Mesenchymal stem cell (in vitro differentiated cells and primary cell): Measurements from ENCODE around the gene CAPG.
"Not testable (repeated sequence)": the region's sequence is repeated elsewhere in the genome, so short reads cannot be mapped to it uniquely, and the experiment has no call there.

Source experiments
- DNase-seq: peaks from one replicate; pipeline ENCODE4 v3.0.0-alpha.2; 2013
- H2AFZ ChIP-seq: one replicate; pipeline ENCODE4 v1.6.1; 2013; ENCODE audit warnings: low read depth, mild to moderate bottlenecking, control low read depth, inconsistent platforms, low read length, moderate library complexity
- H2AK5ac ChIP-seq: 2 replicates; pipeline ENCODE4 v1.6.1; 2013; ENCODE audit warnings: low read length, moderate library complexity, mild to moderate bottlenecking, inconsistent platforms; ENCODE audit not compliant: severe bottlenecking
- H2BK120ac ChIP-seq: one replicate; pipeline ENCODE4 v1.6.1; 2013; ENCODE audit warnings: low read depth, mild to moderate bottlenecking, inconsistent platforms, low read length, moderate library complexity
- H2BK12ac ChIP-seq, 2 experiments: one replicate each; pipeline ENCODE4 v1.6.1; 2013; ENCODE audit warnings: inconsistent platforms in 2 of 2, low read length in 2 of 2, mild to moderate bottlenecking in 2 of 2, moderate library complexity in 2 of 2, control low read depth in 1 of 2
- H2BK15ac ChIP-seq: one replicate; pipeline ENCODE4 v1.6.1; 2013; ENCODE audit warnings: mild to moderate bottlenecking, low read depth, inconsistent platforms; ENCODE audit not compliant: poor library complexity, severe bottlenecking
- H2BK5ac ChIP-seq: 2 replicates; pipeline ENCODE4 v1.6.1; 2013; ENCODE audit warnings: low read depth, mild to moderate bottlenecking, low read length, control low read depth, inconsistent platforms; ENCODE audit not compliant: poor library complexity, severe bottlenecking
- H3K14ac ChIP-seq, 2 experiments: one replicate each; pipeline ENCODE4 v1.6.1; 2013; ENCODE audit warnings: inconsistent platforms in 2 of 2, low read length in 2 of 2, control low read depth in 1 of 2, mild to moderate bottlenecking in 1 of 2, moderate library complexity in 1 of 2
- H3K18ac ChIP-seq, 2 experiments: one replicate each; pipeline ENCODE4 v1.6.1; 2013; ENCODE audit warnings: inconsistent platforms in 2 of 2, low read length in 2 of 2, control low read depth in 1 of 2, low read depth in 1 of 2, mild to moderate bottlenecking in 1 of 2
- H3K23ac ChIP-seq, 2 experiments: one replicate each; pipeline ENCODE4 v1.6.1; 2013; ENCODE audit warnings: inconsistent platforms in 2 of 2, low read length in 2 of 2, mild to moderate bottlenecking in 2 of 2, moderate library complexity in 2 of 2, control low read depth in 1 of 2
- H3K27ac ChIP-seq: 2 replicates; pipeline ENCODE4 v1.5.1; 2013; ENCODE audit warnings: mild to moderate bottlenecking, moderate library complexity, low read length, control low read depth, inconsistent platforms; ENCODE audit not compliant: poor library complexity, severe bottlenecking
- H3K27me3 ChIP-seq, 2 experiments: 2 replicates each; pipeline versions ENCODE4 v1.6.1 to v1.7.0; 2013; ENCODE audit warnings: low read length in 2 of 2, mild to moderate bottlenecking in 2 of 2, moderate library complexity in 2 of 2, control low read depth in 1 of 2, inconsistent platforms in 1 of 2; ENCODE audit not compliant: control insufficient read depth in 1 of 2, insufficient read depth in 1 of 2
- H3K36me3 ChIP-seq, 2 experiments: 2 replicates each; pipeline versions ENCODE4 v1.6.1 to v1.7.0; 2013; ENCODE audit warnings: low read length in 2 of 2, control low read depth in 1 of 2, inconsistent platforms in 1 of 2, low read depth in 1 of 2, mild to moderate bottlenecking in 1 of 2; ENCODE audit not compliant: insufficient read depth in 2 of 2, control insufficient read depth in 1 of 2
- H3K4ac ChIP-seq, 2 experiments: one replicate each; pipeline ENCODE4 v1.6.1; 2013; ENCODE audit warnings: inconsistent platforms in 2 of 2, low read length in 2 of 2, mild to moderate bottlenecking in 2 of 2, moderate library complexity in 2 of 2, control low read depth in 1 of 2, low read depth in 1 of 2
- H3K4me1 ChIP-seq: 2 replicates; pipeline ENCODE4 v1.6.1; 2013; ENCODE audit warnings: low read depth, low read length, control low read depth; ENCODE audit not compliant: control insufficient read depth, insufficient read depth
- H3K4me2 ChIP-seq: 2 replicates; pipeline ENCODE4 v1.6.1; 2013; ENCODE audit warnings: low read length, mild to moderate bottlenecking, inconsistent platforms; ENCODE audit not compliant: poor library complexity, severe bottlenecking
- H3K4me3 ChIP-seq, 2 experiments: 2 replicates each; pipeline versions ENCODE4 v1.5.1 to v1.7.0; 2013; ENCODE audit warnings: low read length in 2 of 2, mild to moderate bottlenecking in 2 of 2, control low read depth in 1 of 2, low read depth in 1 of 2; ENCODE audit not compliant: insufficient read depth in 1 of 2
- H3K79me1 ChIP-seq: replicated peaks from 2 replicates; pipeline ENCODE4 v1.6.1; 2013; ENCODE audit warnings: mild to moderate bottlenecking, control low read depth, low read length, inconsistent platforms; ENCODE audit not compliant: poor library complexity, severe bottlenecking
- H3K9ac ChIP-seq: 2 replicates; pipeline ENCODE4 v1.7.0; 2013; ENCODE audit warnings: mild to moderate bottlenecking, low read length, moderate library complexity
- H3K9me3 ChIP-seq: 2 replicates; pipeline ENCODE4 v1.7.0; 2013; ENCODE audit warnings: mild to moderate bottlenecking, low read length; ENCODE audit not compliant: control insufficient read depth
- H4K8ac ChIP-seq: one replicate; pipeline ENCODE4 v1.6.1; 2013; ENCODE audit warnings: inconsistent platforms, mild to moderate bottlenecking, low read length, moderate library complexity
- H4K91ac ChIP-seq: one replicate; pipeline ENCODE4 v1.6.1; 2013; ENCODE audit warnings: mild to moderate bottlenecking, low read length, inconsistent platforms
- WGBS: methylation state at CpG from one replicate; pipeline ENCODE4 v1.1.7; 2013; ENCODE audit warnings: mixed read lengths; 5-methylcytosine and 5-hydroxymethylcytosine counted together

Gene CAPG

GRCh38 chr2:85441864-85442263 lies 31.7 kb upstream of the CAPG start:
- Histone ChIP-seq H3K23ac (no peak overlapping the region), H3K27ac (no peak overlapping the region), H4K91ac (no peak overlapping the region), H3K4ac (no peak overlapping the region), H2AK5ac (no peak overlapping the region), H3K4me3 (no peak overlapping the region), H2AFZ (no peak overlapping the region), H3K4me1 (peaks cover 27% of the 10 kb centered on the region), H3K27me3 (no peaks in the 10 kb centered on the region), H3K18ac (no peak overlapping the region), H2BK12ac (no peak overlapping the region), H3K9me3 (no peaks in the 10 kb centered on the region), H3K4me2 (no peak overlapping the region), H3K36me3 (no peaks in the 10 kb centered on the region), H2BK120ac (no peak overlapping the region), H3K79me1 (no peaks in the 10 kb centered on the region), H2BK15ac (peak overlapping the region; percentile 26), H3K9ac (no peak overlapping the region), H4K8ac (no peak overlapping the region), H2BK5ac (no peak overlapping the region), H3K14ac (no peak overlapping the region)
- WGBS, result 92% methylated on average over 3 of the region's 4 CpGs
- DNase-seq, result no peak

- WGBS, result 96% methylated on average over 4 of the region's 5 CpGs
Measured at GRCh38 chr2:85440729-85441128, 30.6 kb upstream of the CAPG start.

DNA sequence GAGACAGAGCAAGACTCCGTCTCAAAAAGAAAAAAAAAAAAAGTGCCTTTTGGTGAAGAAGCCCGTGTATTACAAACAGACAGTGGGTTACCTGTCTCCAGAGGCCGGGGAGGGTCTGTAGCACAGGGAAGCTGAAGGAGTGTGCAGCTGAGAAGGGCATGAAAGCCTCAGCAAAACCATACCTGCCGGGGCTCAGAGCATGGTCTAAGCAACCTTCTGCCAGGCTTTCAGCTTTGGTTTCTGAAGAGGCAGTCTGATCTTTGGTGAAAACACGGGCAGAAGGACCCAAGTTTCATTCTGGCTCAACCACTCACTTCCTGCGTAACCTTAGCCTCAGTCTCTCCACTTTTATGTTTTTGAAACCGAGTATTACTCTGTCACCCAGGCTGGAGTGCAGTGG lies 29.8 kb upstream of the CAPG start:
- Histone ChIP-seq H2BK12ac (peak overlapping the region in 1 of 2 experiments; percentile 33), H3K27ac (no peak overlapping the region), H3K9me3 (no peaks in the 10 kb centered on the region), H3K79me1 (no peaks in the 10 kb centered on the region), H2AK5ac (no peak overlapping the region), H2BK5ac (no peak overlapping the region), H3K23ac (no peak overlapping the region), H4K91ac (no peak overlapping the region), H3K14ac (no peak overlapping the region), H3K4me2 (no peak overlapping the region), H3K4ac (no peak overlapping the region), H2BK15ac (no peak overlapping the region), H3K27me3 (no peaks in the 10 kb centered on the region), H4K8ac (no peak overlapping the region), H2AFZ (no peak overlapping the region), H2BK120ac (no peak overlapping the region), H3K9ac (no peak overlapping the region), H3K18ac (no peak overlapping the region), H3K4me1 (peaks cover 36% of the 10 kb centered on the region), H3K4me3 (no peak overlapping the region), H3K36me3 (no peaks in the 10 kb centered on the region)
- WGBS, result 90% methylated on average over 7 of the region's 7 CpGs
- no peak for DNase-seq

More at GRCh38 chr2:85440729-85441128, 30.6 kb upstream of the CAPG start:
- H2AFZ ChIP-seq, result no peak overlapping the region
- H3K79me1 ChIP-seq, result no peaks in the 10 kb centered on the region
- H4K8ac ChIP-seq, result no peak overlapping the region
- H3K27ac ChIP-seq, result no peak overlapping the region
- no peak for DNase-seq
- H2BK12ac ChIP-seq, result no peak overlapping the region
- no peak overlapping the region for H2AK5ac ChIP-seq
- no peak overlapping the region for H3K18ac ChIP-seq
- no peak overlapping the region for H3K14ac ChIP-seq
- H4K91ac ChIP-seq, result no peak overlapping the region
- H3K9me3 ChIP-seq, result no peaks in the 10 kb centered on the region
- H2BK120ac ChIP-seq, result no peak overlapping the region
- no peak overlapping the region for H3K4me3 ChIP-seq
- no peak overlapping the region for H2BK5ac ChIP-seq
- no peak overlapping the region for H3K4me2 ChIP-seq
- H3K23ac ChIP-seq, result no peak overlapping the region
- H3K4ac ChIP-seq, result no peak overlapping the region
- H3K4me1 ChIP-seq, result peaks cover 30% of the 10 kb centered on the region
- H2BK15ac ChIP-seq, result no peak overlapping the region
- no peak overlapping the region for H3K9ac ChIP-seq
- no peaks in the 10 kb centered on the region for H3K27me3 ChIP-seq
- H3K36me3 ChIP-seq, result no peaks in the 10 kb centered on the region

- not testable (repeated sequence) for H3K14ac ChIP-seq, H3K4ac ChIP-seq, H2BK120ac ChIP-seq, H3K9me3 ChIP-seq, DNase-seq, H2BK15ac ChIP-seq, H2BK12ac ChIP-seq, H3K27ac ChIP-seq, H3K27me3 ChIP-seq, H3K4me2 ChIP-seq, H4K8ac ChIP-seq, H3K18ac ChIP-seq, H2BK5ac ChIP-seq, H3K9ac ChIP-seq, H4K91ac ChIP-seq, H2AFZ ChIP-seq, H3K23ac ChIP-seq, H3K79me1 ChIP-seq, H2AK5ac ChIP-seq, H3K4me3 ChIP-seq, H3K36me3 ChIP-seq
- 95% methylated on average over 7 of the region's 9 CpGs for whole genome bisulfite sequencing
- peaks cover 37% of the 10 kb centered on the region for H3K4me1 ChIP-seq
Measured at GRCh38 chr2:85439569-85439968, 29.4 kb upstream of the CAPG start.
